Tongue (tissue), 2 donors: ENCODE results near the gene RREB1. TPM values are rescaled to one million over a fixed set of nuclear protein-coding genes. Genes with fewer than 3 reads are reported as not detected.

ENCODE experiments used
- DNase-seq: peaks from one replicate; pipeline ENCODE4 v3.0.0-alpha.2; 2015
- total RNA-seq: library from RNA; depleted of rRNA; stranded (reverse); fragments of >200 nt; gene quantifications from one replicate; pipeline ENCODE4 v1.2.3, GENCODE V29; 2014

Gene RREB1
- total RNA-seq, 1 donor from 2014 or later = 44.7 TPM

DNA sequence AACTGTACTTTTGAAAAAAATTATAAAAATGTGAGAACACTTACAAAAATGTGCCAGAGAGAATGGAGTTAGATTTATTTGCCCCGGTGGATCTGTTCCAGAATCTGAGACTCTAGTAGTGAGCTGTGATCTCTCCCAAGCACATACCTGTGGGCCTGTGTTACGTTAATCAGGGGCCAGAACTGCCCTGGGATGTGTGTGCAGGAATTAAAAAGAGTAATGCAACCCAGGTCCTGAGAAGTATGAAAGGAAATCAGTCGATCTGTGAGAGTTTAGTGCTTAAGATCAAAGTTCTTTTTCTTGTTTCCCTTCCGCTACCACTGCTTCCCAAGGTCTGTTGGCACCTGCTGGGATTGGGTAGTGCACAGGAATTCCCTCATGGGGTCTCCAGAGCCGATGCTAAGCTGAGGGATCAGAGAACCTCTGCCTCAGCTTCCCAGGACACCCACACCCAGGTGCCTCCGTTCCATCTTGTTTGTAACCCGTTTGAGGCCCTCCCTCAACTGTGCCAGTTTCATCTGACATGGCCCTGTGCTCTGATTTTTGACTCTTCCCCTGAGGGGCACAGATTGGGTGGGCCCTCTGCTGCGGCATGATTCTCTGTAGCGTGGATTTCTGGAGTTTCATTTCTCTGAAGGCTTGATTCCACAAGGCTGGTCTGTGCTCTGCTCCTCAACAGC lies 87.7 kb downstream of the RREB1 start:
- DNase-seq = no peak

DNA sequence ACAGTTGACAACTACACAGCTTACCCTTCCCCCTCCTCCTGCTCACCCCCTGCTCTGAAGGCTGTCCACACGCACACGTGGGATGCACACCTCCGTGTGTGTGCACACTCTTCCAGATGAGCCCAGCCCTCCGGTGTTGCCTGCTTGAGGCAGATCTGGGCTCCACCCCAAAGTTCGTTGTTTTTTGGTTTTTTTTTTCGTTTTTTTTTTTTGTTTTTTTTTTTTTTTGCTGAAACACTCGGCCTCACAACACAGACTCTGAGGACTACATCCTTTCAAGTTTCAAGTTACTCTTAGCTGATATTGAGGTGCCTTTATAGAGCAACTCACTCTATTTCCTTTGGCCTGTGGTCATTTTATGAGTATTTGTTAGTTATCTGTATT lies 88.2 kb downstream of the RREB1 start:
- DNase-seq = no peak

DNA sequence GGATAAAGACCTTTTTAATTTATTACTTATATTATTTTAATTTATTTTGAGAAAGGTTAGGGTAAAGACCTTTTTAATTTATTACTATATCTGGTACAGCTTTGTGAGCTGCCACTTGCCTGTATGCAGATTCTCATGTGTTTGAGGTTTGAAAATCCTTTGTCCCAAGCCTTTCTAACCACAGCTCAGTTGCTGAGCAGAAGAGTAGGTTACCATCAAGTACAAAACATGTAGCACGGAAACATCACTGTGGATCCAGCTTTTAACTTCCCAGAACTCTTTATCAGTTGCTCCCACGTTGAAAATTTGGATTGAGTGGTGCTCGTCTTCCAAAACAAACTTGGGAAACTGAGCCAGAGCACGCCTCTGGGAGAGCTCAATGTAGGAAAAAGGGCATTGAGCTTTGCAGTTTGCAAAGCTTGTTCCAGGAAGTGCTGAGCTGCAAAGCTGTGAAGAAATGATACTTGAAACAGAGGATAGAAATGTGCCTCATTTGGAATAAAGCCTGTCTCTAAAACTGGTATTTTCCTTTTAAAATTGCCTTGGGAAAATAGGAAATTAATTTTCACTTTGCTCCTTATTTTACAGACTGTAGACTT lies 89.0 kb downstream of the RREB1 start:
- DNase-seq = no peak

- peak; percentile 79 for DNase-seq
These were observed 90.0 kb downstream of the RREB1 start for GRCh38 chr6:7197747-7198146.

DNA sequence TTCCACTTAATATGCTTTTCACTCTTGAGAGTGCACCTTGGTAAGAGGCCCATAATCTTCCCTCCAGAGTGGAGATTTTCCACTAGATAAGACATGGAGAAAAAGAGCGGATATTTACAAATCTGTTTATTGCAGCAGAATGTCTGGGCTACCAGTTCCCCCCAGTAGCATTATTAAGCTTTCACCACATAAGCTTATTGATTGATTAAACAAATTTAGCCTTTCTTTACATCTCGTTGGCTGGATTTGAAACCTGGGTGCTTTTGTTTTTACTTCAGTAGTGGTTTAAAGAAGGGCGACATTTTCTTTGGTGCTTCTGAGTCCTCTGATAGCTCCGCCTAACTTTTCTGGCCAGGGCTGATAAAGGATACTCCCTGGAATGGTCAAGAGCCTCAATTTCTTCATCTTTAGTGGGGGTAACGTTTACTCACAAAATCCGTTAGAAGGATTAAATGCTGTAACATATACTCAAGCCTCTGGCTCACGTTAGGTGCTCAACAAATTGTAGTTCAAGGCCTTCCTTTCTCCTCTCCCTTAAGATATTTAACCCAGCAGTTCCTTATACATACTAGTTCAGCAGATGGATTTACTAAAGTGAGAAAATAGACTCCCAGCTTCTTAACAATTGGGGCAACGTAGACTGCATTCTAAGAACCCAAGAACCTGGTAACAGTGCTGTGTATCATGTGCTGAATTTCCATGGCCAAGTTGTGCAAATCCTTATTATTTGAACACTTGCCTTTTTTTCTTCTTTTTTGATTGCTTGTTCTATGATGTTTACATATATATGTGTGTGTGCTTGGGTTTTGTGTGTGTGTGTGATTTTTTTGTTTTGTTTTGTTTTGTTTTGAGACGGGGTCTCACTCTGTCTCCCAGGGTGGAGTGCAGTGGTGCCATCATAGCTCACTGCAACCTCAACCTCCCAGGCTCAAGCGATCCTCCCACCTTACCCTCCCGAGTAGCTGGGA lies 91.4 kb downstream of the RREB1 start:
- DNase-seq = no peak

GRCh38 chr6:7200598-7201443 lies 93.1 kb downstream of the RREB1 start:
- peak; percentile 75 for DNase-seq

DNA sequence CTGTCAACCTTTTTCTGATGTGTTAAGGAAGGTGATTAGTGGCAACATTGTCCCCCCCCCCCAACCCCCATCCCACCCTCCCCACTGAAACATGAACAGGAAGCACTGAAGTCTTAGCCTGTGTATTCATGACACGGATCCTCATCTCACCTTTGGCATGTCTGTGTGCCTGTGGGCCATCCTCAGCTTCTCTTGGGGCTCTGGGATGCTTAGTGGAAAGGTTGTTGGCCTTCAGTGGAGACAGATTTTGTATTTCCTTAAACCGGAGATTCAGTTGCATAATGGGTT lies 93.6 kb downstream of the RREB1 start:
- DNase-seq = no peak

DNA sequence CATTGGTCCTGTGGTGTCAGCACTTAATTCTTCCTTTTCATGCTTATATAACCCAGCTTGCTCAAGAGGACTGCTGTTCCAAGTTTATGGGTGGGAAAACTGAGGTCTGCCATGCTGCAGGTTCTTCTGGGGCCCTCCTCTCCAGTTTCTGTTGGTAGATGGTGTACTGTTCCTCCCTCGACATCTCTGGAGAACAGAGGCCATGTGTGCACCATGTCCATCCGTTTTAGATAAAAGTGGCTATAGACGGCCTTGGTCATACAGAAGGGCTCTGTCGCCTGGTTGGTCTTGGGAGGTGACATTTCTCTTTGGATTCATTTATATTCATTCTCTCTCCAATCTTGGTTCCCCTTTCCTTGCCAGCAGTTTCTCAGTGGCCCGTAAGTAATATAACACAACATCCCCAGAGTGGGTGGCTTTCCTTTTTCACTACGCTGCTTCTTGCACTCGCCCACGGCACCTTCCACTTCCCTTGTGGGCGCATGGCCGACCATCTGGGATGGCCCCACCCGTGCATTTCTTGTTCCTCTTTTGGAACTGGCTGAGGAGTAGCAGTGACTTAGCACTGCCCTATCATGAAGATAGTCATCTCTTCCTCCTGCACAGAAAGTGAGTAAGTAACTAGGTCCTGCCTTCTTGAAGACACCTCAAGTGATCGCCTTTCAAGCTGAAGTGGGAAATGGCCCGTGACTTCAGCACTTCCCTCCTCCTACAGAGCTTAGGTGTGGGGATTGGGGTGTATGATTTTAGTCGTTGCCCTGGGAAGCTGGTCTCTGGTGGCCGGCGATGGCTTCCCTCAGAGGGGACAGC lies 94.2 kb downstream of the RREB1 start:
- no peak for DNase-seq

DNA sequence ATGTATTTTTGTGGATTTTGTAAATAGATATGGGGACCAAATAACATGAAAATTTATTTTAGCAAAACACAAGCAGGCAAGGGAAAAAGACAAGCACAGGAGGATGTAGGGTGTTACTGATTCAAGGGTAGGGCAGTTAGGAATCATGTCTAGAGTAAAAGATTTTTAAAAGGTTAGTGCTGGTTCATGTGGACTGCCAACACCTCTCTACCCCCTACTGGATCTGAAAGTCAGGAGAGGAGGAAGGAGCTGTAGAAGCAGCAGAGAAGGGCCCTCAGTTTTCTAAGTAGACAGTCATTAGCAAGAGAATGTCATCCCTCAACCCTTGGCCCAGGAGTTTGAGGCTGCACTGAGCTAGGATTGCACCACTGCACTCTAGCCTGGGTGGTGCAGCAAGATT lies 95.2 kb downstream of the RREB1 start:
- DNase-seq = no peak

- no peak for DNase-seq
These were observed 96.2 kb downstream of the RREB1 start for GRCh38 chr6:7203939-7204338.

DNA sequence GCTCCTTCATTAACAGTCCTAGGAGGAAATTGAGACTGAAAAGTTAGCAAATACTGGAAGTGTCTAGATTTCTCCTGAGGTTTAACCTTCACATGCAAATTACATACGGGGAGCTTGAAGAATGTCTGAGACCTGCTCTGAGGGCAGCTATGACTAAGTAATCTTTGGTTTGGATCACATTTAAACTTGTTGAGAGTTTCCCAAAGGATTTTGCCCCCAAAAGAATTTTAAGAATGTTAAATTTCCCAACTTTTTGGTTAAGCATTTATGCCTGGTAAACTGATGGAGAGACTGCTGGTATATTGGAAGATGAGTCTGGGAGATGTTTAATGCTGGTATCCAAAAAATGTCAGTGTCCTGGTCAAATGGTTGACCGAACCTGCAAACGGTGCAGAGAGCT lies 97.0 kb downstream of the RREB1 start:
- DNase-seq = no peak

DNA sequence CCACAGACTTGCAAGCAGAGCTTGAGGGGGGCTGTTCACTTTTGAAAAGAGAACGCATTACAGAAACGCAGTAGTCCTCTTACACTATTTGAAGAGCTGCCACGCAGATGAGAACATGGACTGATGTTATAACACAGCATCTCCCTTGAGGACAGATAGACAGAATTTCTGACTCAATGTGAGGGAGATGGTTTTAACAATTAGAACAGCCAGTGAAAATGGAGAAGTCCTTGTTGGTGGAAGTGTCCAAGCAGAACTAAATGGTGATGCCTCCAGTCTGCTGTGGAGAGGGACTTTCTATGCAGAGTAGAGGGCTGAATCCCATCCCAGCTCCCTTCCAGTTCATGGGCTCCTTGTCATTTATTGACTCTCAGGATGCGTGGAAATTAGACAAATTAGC lies 100.0 kb downstream of the RREB1 start:
- DNase-seq = no peak

GRCh38 chr6:7213416-7213815 lies 105.7 kb downstream of the RREB1 start:
- no peak for DNase-seq

- DNase-seq = peak; percentile 79
These were observed 106.7 kb downstream of the RREB1 start for GRCh38 chr6:7214468-7214867.

DNA sequence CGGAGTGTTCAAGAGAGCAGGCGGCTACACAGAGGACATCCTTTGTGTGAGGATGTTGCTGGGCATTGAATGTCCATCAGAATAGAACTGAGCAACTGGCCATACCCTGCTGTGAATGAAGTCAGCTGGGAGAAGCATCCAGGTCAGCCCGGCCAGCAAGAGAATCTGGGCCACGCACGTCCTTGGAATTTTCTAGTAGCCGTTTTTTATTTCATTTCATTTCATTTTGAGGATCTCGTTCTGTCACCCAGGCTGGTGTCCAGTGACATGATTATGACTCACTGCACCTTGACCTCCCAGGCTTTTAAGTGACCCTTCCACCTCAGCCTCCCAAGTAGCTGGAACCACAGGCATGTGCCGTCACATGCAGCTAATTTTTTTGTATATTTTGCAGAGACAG lies 107.4 kb downstream of the RREB1 start:
- DNase-seq = no peak

DNA sequence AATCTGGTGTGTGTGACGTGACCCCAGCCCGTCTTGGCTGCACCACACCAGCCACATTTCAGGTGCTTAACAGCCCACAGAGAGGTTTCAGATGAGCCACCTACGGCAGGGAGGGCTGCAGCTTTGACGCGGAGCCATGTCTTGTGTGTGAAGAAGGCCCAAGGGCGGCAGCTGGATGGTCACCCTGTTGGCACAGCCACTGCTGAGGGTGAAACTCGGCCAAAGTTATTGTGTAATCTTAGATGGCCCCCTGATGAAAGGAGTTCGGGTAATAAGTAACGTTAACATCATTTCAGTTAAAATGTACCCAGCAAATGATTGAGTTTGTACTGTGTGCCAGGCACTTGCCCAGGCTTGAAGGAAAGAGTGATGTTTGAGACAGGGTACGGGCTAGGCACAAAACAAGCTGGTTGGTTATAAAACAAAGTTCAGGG lies 108.1 kb downstream of the RREB1 start:
- DNase-seq = no peak

- DNase-seq = peak; percentile 97
These were observed 109.3 kb downstream of the RREB1 start for GRCh38 chr6:7216941-7217621.

DNA sequence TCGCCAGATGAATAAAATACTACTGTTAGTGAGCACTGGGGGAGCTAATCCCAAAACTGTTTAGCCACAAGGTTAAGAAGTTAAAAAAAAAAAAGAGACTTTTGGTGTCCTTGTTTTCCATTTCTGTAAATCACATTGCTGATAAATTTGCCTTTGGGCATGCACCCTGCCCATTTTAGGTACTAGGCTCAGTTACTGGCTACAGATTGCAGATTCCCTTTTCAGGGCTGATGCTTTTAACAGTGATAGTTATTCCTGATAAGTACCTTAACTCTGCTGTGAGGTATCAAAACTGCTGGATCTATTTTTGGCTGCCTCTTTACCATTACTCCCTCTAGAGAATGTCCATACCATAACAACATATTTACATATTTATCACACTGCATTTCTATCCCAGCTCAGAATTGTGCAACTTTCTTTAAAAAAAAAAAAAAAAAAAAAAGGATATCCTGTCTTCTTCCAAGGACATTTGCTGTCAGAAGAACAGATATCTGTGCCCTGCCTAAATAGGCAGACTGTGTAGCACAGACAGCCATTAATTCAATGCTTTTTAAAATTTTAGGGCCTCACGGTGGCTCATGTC lies 110.7 kb downstream of the RREB1 start:
- DNase-seq = no peak

DNA sequence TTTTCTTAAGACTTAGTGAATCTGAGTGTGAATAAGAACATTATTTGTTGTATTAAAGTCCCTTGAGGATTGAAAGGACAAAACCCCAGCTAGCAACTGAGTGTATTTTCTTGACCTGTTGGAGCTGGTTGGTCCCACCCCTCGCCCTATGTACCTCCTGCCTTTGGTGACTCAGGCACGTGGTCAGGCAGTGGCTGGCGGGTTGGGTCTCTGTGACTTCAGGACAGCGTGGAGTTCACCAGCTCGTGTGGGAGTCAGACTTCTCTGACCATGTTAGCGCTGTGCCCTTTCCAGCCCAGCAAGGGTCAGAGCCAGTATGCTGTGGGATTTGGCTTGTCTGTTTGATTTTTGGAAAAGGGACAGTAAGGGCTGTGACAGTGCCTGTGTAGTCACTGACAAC lies 111.5 kb downstream of the RREB1 start:
- no peak for DNase-seq

- DNase-seq = no peak
These were observed 114.4 kb downstream of the RREB1 start for GRCh38 chr6:7222197-7222596.

DNA sequence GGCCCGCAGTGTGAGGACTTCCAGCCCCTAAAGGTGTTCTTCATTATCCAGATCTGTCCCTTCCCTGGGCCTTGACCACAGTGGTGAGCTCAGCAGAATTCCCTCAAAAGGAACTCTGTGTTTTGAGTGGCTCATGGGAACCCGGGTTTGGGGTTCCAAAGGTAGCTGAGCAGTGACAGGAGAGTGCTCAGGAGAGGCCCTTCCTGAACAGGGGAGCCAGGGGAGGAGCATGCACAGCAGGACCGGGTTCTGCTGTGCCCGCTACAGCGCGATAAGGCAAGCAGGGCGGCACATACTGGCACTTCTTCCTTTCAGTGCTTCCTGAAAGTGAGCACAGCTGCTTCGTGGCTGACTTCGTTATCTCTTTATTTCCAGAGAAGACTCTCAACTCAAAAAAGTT lies 117.0 kb downstream of the RREB1 start:
- DNase-seq = no peak
